ENCODE data around the gene ATP5F1D.
"Not testable (repeated sequence)": the region's sequence is repeated elsewhere in the genome, so short reads cannot be mapped to it uniquely, and the experiment has no call there.

DNA sequence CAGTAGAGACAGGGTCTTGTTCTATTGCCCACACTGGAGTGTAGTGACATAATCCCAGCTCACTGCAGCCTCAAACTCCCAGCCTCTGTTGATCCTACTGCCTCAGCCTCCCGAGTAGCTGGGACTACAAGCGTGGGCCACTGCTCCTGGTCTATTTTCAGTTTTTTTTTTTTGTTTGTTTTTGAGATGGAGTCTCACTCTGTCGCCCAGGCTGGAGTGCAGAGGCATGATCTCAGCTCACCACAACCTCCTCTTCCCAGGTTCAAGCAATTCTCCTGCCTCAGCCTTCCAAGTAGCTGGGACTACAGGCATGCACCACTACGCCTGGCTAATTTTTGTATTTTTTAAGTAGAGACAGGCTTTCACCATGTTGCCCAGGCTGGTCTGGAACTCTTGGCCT is 40.9 kb upstream of the ATP5F1D start:
- TF ChIP-seq, protein P1, sequence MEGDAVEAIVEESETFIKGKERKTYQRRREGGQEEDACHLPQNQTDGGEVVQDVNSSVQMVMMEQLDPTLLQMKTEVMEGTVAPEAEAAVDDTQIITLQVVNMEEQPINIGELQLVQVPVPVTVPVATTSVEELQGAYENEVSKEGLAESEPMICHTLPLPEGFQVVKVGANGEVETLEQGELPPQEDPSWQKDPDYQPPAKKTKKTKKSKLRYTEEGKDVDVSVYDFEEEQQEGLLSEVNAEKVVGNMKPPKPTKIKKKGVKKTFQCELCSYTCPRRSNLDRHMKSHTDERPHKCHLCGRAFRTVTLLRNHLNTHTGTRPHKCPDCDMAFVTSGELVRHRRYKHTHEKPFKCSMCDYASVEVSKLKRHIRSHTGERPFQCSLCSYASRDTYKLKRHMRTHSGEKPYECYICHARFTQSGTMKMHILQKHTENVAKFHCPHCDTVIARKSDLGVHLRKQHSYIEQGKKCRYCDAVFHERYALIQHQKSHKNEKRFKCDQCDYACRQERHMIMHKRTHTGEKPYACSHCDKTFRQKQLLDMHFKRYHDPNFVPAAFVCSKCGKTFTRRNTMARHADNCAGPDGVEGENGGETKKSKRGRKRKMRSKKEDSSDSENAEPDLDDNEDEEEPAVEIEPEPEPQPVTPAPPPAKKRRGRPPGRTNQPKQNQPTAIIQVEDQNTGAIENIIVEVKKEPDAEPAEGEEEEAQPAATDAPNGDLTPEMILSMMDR (IDR thresholded peaks at IDR 0.05) = not testable (repeated sequence)
- TF ChIP-seq POLR2A, POLR2AphosphoS5 (IDR thresholded peaks at IDR 0.05): not testable (repeated sequence)
